NCI-H2081 treated with DMSO at 0.1 percent for 48 hours (cell line): ENCODE measurements around the gene RAB24.
"Not testable (repeated sequence)": the region's sequence is repeated elsewhere in the genome, so short reads cannot be mapped to it uniquely, and the experiment has no call there.

Experiments used
- DNase-seq: peaks from one replicate; lab custom pipeline; 2025; lab: John Stamatoyannopoulos, UW

The RAB24 gene

GRCh38 chr5:177303121-177303924, at the start of gene RAB24, which contains the start of gene PRELID1:
Gene RAB24, minus strand, starts transcription at chr5:177303719. Its CDS starts 431 bp downstream, at chr5:177303288.
Gene PRELID1, plus strand, starts transcription at chr5:177303799. Its CDS starts 187 bp downstream, at chr5:177303986.
- DNase-seq = no peak

DNA sequence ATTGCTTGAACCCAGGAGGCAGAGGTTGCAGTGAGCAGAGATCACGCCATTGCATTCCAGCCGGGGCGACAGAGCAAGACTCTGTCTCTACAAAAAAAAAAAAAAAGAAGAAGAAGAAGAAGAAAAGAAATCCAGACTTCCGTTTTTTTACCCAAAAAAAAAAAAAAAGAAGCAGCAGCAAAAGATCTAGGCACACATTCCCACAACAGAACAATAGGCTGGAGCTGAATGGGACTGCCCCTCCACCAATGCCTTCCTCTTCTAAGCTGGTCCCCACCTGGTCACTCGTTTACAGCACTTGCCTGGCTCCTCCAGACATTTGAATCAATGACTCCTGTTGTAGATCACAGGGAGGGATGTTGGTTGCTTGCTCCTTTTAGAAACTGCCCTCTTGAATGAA, 49.6 kb upstream of the RAB24 start:
- no peak for DNase-seq

DNA sequence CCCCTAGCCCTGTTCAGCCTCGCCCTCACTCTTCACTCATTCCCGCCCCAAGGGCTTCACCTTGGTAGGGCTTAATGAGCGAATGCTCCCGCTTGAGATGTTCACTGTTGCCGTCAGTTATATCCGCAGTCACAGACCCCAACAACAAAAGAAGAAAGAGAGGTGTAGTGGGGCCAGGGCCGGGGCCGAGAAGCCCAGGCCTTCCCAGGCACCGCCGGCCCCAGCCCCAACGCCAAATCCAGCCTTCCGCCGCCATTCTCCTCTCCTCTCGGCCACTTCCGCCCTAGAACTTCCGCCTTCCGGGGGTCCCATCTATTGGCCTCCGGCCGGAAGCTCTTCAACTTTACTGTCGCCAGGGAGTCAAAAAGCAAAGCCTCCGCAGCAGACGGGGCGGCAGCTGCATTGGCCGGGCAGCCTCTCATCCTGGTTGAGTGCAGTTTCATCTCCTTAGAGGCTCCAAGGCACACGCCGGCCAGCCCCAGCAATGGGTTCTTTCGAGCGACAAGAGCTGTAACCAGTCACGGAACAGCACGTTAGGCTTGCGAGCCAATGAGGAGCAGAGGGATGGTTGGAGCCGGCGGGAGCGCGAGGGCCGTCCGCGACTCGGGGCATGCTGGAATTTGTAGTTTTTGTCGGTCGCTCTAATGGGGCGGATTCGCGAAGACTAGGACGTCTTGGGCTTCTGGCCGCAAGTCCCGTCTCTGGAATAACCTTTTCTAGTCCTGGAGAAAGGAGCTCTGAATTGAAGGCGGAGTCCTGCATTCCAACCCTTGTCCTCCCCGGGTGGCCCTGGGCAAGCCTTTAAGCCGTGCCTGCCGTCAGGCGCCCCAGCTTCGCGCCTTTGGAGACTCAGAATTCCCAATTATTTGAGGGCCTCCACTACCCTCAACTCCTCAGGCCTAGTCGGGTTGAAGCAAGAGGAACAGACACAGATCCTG, 48.1 kb upstream of the RAB24 start, which contains the start of gene LMAN2:
LMAN2 (minus strand) TSS at position 277 of the 938 bp plus-strand sequence; CDS start at position 256, 21 bp downstream.
- DNase-seq = peak; percentile 55

GRCh38 chr5:177350776-177351391, 47.4 kb upstream of the RAB24 start:
- DNase-seq = no peak

DNA sequence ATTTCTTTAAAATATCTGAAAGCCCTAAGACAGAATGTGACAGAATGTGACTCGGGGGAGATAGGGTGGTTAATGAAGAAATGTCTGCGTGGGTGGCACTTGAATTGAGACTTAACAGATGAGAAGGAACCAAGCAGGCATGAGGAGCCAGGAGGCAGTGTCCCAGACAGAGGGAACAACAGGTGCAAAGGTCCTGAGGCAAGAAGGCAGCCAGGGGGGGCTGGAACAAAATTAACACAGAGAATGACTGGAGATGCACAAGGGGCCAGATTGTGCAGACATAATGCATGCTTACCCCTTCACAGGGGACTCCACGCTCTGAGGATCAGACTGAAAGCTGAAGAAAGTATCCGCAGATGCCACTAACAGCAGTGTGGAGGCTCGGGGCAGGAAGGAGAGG, 46.2 kb upstream of the RAB24 start:
- no peak for DNase-seq

DNA sequence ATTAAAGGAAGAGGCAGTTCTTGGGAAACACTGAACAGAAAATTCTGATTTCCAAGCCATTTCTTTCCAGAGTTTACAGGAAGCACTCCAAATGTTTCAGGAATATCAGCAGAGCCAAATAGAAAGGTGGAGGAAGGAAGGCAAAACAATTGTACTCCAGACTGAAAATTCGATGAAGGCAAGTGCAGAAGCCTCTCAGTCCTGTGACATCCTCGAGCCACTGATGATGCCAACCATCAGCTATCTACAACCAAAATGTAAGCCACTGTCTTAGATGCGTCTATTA, 45.8 kb upstream of the RAB24 start:
- DNase-seq = no peak

- no peak for DNase-seq
Observed at GRCh38 chr5:177347699-177348098, 44.2 kb upstream of the RAB24 start.

- DNase-seq = no peak
Observed at GRCh38 chr5:177346820-177347219, 43.3 kb upstream of the RAB24 start.

DNA sequence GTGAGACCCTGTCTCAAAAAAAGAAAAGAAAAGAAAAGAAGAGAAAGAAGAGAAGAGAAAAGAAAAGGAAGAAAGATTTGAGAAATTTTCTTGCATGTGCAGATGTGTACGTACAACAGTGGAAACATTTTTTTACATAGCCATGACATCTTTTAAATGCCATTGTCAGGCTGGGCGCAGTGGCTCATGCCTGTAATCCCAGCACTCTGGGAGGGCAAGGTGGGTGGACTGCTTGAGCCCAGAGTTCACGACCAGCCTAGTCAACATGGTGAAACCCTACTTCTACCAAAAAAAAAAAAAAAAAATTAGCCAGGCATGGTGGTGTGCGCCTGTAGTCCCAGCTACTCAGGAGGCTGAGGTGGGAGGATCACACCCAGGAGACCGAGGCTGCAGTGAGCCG, 41.4 kb upstream of the RAB24 start:
- DNase-seq = no peak

GRCh38 chr5:177343777-177344176, 40.3 kb upstream of the RAB24 start:
- DNase-seq = no peak

DNA sequence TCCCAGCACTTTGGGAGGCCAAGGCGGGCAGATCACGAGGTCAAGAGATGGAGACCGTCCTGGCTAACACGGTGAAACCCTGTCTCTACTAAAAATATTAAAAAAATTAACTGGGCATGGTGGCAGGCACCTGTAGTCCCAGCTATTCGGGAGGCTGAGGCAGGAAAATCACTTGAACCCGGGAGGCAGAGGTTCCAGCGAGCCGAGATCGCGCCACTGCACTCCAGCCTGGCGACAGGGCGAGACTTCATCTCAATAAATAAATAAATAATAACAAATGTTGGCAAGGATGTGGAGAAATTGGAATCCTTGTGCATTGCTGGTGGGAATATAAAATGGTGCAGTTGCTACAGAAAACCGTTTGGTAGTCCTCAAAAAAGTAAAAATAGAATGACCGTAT, 39.5 kb upstream of the RAB24 start:
- DNase-seq = not testable (repeated sequence)

DNA sequence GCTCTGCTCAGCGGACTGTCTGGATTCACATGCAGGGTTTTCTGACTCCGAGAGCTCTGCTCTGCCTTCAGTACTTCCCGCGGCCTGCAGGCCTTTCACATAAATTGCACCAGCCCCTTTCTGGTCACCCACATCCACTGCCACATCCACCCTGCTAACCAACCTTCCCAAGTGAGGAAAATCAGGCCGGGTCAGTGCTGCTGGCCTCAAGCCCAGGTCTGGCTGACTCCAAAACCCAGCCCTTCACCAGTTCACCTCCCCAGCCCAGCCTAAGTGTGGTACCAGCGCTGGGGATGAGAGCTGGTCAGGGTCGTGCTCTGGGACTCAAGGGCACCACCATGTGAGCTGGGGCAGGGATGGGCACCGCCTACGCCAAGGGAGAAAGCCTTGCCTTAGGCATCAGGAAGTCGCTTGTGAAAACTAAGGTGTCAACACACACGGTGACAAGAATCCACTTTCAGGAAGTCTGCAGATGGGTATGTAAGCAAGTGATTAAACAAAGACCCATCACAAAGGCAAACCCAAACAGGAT, 35.7 kb upstream of the RAB24 start:
- no peak for DNase-seq

GRCh38 chr5:177338251-177339106, 35.0 kb upstream of the RAB24 start:
- no peak for DNase-seq

DNA sequence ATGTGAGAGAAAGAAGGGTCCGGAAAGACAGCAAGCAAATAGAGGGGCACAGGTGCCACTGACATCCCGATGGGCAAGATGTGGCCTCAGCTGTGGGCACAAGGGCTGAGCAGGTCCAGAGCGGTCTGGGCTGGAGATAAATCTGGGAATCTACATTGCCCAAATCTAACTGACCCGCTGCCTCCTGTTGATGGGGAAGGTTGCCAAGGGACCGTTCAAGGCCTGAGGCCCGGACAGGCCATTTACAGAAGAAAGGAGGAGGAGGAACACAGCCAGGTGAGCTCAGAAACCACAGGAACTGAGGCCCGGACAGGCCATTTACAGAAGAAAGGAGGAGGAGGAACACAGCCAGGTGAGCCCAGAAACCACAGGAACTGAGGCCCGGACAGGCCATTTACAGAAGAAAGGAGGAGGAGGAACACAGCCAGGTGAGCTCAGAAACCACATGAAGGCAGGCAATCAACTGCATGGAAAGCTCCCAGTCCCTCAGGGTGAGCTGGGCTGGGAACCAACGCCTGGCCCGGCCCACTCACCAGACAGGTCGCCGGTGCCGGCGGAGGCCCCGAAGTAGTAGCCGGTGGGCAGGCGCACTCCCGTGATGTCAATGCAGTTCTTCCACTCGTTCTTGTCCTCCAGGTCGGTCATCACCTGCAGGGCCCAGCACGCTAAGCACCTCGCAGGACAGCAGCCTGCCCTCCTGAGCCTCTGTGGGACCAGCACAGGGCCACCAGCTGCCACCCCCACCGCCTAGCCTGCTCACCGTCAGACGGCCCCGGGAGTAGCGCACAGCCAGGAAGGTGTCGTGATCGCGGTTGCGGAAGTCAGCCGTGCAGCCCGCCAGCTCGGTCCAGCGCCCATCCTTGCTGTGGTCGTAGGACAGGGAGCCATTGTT, 33.3 kb upstream of the RAB24 start:
- DNase-seq = no peak

DNA sequence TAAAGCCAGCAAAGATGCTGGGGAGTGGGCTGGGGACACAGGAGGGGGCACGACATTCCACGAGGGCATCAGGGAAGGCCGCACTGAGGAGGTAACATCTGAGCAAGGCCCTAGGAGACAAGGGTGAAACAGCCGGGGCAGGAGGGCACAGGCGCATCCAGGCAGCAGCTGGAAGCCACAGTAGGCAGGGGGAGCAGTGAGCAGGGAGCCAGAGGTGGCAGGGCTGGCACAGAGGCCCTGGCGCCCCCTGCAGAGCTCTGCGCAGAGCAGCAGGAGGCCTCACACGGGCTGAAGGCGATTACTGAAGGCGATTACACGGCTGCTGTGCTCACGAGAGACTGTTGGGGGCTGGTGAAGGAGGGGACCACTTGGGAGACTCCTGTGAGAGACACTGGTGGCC, 32.6 kb upstream of the RAB24 start:
- DNase-seq = no peak

DNA sequence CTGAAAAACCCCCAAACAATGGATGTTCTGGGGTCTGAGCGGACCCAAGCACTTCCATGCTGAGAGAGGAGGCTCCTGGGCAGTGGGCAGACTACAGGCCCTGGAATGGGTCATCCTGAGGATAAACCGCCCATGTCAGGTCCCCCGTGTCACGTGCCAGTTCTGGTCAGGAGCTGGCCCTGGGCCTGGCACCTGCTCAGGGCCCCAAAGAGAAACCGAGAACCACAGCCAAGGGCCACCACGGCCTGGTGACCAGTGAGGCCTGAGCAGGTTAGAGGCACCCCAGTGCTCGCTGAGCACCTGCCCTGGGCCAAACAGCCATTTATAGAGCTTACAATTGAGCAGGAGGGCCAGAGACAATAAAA, 32.2 kb upstream of the RAB24 start:
- DNase-seq = no peak

DNA sequence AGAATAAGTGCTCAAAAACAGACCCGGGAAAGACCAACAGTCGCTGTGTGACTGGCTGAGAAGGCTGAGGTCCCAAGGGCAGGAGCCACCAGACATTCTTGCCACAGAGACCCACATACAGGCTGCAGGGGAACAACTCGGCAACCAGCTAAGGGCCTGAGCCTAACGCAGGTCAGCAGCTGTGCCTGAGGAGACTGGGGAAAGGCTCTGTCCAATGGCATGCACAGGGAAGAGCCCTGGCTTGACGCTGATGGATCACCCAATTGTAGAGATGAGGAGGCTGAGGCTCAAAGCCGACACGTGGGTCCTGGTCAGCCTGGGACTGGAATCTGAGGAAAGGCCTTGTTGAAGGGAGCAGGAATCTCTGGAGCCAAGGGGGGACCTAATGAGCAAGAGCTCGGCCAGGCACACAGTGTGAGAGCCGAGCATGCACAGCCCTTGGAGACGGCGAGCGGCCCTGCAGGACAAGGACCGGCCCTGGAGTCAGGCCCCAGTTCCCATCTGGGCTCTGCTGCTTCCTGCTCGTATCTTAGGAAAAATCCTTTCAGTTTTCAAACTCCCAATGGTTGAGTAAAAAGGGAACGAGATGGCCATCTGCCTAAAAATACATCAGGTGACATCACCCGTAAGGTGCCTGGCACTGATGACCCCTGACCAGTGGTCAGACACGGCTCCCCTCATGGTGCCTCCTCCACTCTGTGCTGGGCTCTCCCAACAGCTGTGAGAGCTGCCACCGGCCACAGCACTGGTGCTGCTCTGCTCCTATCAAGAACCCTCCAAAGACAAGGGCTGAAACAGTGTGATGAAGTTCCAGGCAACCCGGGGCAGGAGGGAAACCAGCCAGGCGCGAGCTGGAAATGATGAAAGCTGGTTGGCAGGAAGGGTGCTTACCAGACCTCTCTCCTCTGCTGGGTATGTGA, 31.5 kb upstream of the RAB24 start:
- no peak for DNase-seq

GRCh38 chr5:177334155-177334551, 30.6 kb upstream of the RAB24 start:
- DNase-seq = no peak

- no peak for DNase-seq
Observed at GRCh38 chr5:177333420-177334154, 30.1 kb upstream of the RAB24 start.
